Epithelial cell of proximal tubule (primary cell): ENCODE data around the gene FAM222A. TPM values are rescaled to one million over a fixed set of nuclear protein-coding genes. Genes with fewer than 3 reads are reported as not detected.

Experiments used
- DNase-seq: peaks from one replicate; pipeline ENCODE4 v3.0.0-alpha.2; 2011; ENCODE audit warnings: low read depth
- H3K4me3 ChIP-seq: 2 replicates; pipeline ENCODE4 v1.5.1; 2011; ENCODE audit warnings: low read depth, mild to moderate bottlenecking, low read length
- total RNA-seq: library from RNA; depleted of rRNA; stranded (reverse); fragments of >200 nt; gene quantifications from 2 replicates; pipeline ENCODE4 v1.2.3, GENCODE V29; 2015
- TF ChIP-seq, protein P1 (sequence below): conservative IDR thresholded peaks from 2 replicates; pipeline ENCODE4 v1.5.1; 2012; ENCODE audit warnings: low read depth, mild to moderate bottlenecking, low read length

The FAM222A gene
- total RNA-seq, 1 donor from 2014 or later, result 0.52 TPM

DNA sequence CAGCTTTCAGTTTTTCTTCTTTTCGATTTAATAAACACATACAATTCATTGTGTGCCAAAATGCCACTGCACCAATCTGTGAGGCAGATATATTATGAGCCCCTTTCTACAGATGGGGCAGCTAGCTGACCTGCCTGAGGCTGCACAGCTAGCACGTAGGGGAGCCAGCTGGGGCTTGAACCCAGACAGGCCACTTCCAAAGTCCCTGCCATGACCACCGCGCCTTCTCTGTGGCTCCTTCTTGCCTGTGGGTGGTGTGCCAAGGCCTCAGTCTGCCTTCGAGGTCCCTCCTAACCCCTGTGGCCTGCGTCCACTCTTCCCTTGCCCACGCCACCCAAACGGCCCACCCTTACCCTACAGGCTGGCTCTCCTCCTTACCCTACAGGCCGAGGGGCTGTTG, 16.2 kb downstream of the FAM222A start:
- H3K4me3 ChIP-seq, result no peak overlapping the region
- no peak for DNase-seq
- TF ChIP-seq, protein P1, sequence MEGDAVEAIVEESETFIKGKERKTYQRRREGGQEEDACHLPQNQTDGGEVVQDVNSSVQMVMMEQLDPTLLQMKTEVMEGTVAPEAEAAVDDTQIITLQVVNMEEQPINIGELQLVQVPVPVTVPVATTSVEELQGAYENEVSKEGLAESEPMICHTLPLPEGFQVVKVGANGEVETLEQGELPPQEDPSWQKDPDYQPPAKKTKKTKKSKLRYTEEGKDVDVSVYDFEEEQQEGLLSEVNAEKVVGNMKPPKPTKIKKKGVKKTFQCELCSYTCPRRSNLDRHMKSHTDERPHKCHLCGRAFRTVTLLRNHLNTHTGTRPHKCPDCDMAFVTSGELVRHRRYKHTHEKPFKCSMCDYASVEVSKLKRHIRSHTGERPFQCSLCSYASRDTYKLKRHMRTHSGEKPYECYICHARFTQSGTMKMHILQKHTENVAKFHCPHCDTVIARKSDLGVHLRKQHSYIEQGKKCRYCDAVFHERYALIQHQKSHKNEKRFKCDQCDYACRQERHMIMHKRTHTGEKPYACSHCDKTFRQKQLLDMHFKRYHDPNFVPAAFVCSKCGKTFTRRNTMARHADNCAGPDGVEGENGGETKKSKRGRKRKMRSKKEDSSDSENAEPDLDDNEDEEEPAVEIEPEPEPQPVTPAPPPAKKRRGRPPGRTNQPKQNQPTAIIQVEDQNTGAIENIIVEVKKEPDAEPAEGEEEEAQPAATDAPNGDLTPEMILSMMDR, result no peak

DNA sequence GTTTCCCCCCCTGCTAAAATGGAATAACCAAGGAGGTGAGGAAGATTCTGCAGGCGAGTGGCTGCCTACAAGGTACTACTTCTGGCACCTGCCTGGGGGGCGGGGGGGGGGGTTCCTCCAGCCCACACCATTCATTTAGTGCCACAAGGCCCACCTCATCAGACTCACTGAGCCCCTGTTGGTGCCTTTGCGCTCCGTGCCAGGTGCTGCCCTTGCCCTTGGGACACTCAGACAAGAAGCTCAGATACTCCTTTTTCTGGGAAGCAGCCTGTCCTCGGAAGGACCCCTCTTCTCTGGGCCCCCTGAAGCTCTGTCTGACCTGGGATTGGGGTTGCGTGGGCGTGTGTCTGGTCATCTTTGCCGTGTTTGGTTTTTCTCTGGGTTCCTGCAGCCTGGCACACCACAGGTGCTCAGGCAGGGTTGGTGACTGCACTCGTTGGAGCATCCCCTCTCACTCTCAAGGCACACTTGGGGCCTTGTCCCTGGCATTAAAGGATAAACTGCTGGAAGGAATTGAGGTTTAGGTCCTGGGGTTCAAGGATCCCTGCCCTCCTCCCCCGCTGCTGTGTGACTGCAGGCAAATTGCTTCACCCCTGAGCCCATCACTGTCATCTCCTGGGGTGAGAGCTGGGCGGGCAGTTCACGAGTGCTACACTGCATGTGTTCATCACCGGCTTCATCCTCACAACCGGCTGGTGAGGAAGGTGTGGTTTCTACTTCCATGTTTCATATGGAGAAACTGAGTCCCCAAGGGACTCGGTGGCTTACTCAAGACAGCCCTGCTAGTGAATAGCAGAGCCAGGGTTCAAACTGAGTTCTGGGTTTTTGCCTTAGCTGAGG, 16.9 kb downstream of the FAM222A start:
- no peak for DNase-seq
- TF ChIP-seq, protein P1, result no peak

DNA sequence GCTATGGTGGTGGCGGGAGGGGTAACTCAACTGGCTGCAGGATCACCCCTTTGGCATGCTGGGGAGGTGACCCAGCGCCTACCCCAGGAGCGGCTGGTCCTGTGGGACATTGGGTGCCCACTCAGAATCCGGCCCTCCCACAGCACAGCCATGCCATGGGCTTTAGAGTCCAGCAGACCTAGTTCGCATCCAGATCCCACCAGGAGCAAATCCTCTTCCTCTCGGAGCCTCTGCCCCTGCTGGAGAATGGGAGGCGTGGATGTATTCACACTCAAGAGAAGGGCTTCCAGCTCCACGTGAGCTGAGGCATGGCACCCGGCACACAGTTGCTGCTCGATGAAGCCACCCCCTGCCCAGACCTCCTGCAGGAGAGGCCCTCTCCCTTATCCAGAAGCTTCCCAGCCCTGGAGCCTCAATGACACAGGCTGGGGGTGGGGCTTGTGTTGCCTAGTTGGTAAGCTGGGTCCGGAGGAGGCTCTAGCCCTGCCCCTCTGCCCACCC, 17.7 kb downstream of the FAM222A start:
- no peak for DNase-seq

More for the DNA sequence above, 16.9 kb downstream of the FAM222A start:
- no peak overlapping the region for H3K4me3 ChIP-seq

DNA sequence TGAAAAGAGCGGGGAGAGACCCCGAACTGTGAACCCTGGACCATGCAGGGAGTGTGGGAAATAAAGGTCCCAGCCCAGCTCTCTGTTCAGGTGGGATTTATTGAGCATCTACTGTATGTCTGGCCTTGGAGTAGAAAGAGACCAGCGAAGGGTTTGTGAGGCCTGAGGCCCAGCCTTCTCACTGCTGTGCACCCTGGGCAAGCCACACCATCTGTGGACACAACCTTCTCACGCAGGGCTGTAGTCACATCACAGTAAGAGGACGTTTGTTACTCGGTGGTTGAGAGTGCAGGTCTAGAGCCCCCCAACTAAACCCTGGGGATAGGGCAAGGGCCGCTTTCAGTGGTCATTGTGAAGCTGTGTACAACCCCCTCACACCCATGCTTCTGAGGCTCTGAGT, 18.2 kb downstream of the FAM222A start:
- DNase-seq, result no peak
- TF ChIP-seq, protein P1, result no peak
- no peak overlapping the region for H3K4me3 ChIP-seq

More for the DNA sequence above, 17.7 kb downstream of the FAM222A start:
- no peak overlapping the region for H3K4me3 ChIP-seq
- TF ChIP-seq, protein P1, result no peak

DNA sequence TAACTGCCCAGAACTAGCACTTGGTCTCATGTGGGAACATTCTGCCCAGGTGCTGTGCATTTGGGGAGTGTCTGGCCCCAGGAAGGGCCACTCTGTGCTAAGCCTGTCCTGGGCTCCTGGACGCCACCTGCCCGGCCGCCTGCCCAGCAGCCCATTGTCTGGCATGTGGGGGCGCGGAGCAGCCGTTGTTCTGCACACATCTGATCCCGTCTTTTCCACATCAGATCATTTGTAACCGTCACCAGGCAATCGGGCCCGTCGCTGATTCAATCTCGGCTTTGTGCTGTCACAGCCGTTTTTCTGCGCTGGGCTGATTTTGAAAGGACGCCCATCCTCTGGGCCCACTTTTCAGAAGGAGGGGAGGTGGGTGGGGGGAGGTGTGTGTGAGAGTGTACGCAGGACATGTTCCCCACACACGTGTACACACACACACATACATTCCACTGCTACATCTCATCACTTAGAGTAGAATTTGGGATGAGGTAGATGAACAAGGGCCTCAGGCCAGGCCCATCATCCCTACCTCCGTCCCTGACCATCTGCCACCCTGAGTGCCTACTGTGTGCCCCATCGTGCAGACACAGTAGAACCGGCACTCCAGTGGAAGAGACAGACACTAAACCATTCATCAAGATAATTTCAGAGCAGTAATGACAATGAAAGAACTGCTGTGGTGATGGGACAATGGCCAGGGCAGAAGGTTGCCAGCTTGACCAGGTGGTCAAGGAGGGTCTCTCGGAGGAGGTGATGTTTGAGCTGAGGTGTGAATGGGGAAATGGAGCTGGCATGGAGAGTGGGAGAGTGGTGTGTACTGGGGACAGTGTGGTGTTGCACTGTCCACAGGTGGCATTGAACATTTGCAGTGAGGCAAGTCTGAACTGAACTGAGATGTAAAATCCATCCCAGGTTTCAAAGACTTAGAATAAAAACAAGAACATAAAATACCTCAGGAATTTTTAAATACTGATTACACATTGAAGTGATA, 19.0 kb downstream of the FAM222A start:
- no peak for DNase-seq
- TF ChIP-seq, protein P1, result no peak
- H3K4me3 ChIP-seq, result no peak overlapping the region

DNA sequence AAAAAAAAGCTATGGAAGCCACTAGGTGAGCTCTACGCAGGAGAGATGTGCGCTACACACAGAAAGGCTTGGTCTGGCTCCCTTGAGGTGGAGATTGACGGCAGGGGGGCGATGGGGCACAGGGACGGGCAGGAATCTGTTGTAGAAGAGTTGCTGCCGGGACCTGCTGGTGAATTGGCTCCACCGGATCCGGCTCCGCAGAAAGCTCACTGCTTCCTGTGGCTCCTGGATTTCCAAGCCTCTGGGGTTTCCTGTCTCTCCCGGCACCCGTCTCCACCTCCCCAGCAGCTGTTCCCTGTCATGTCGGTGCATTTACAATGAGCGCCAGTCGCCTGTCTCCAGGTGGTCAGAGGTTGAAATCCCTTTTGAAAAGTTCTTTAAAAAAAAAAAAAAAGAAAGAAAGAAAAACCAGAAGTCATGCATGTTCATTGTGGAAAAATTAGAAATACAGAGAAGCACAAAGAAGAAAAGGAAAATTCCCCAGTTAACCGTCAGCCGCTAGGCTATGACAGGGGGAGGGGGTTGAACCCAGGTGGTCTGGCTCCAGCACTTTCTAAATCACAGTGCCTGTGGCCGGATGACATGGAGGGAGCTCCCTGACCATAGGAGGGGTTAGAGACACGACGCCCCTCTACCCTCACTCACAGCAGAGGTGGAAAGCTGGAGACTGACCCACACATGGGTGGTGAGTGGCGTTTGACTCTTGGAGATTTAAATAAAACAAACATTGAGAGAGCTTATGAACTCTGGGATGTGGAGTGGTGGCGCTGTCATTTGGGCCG, 20.8 kb downstream of the FAM222A start:
- no peak for DNase-seq
- no peak overlapping the region for H3K4me3 ChIP-seq
- TF ChIP-seq, protein P1, result no peak
